Measurements from ENCODE around the gene NKX1-1. TPM values are rescaled to one million over a fixed set of nuclear protein-coding genes. Genes with fewer than 3 reads are reported as not detected.

The NKX1-1 gene
- total RNA-seq, 1 donor from 2014 or later, result not detected

DNA sequence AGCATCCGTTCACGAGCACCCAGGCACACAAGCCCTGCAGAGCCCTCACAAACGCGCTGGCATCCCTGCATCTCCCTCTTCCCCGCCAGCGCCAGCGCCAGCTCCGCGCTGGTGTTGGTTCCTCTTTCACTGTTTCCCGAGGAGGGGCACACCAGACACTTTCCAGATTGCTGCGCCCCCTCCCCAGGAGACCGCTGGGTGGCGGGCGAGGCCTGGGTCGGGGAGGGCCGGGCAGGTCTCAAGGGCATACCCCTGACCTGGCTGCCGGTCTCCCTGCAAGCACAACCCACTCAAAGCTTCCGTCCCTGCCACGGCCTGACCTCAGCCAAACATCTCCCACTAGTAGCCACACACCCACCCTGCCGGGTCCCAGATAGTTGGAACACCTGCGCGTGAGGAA, 2.2 kb upstream of the NKX1-1 start:
- Mint-ChIP-seq H3K9me3 (ENCODE audit: low read depth) (no peaks in the 10 kb centered on the region), H3K4me1 (ENCODE audit: low read depth) (no peaks in the 10 kb centered on the region), H3K36me3 (ENCODE audit: insufficient read depth) (peaks cover 4% of the 10 kb centered on the region), H3K27me3 (peaks cover 52% of the 10 kb centered on the region), H3K4me3 (ENCODE audit: low read depth) (no peak overlapping the region), H3K27ac (peak overlapping the region; percentile 8)
- TF ChIP-seq, protein P1, sequence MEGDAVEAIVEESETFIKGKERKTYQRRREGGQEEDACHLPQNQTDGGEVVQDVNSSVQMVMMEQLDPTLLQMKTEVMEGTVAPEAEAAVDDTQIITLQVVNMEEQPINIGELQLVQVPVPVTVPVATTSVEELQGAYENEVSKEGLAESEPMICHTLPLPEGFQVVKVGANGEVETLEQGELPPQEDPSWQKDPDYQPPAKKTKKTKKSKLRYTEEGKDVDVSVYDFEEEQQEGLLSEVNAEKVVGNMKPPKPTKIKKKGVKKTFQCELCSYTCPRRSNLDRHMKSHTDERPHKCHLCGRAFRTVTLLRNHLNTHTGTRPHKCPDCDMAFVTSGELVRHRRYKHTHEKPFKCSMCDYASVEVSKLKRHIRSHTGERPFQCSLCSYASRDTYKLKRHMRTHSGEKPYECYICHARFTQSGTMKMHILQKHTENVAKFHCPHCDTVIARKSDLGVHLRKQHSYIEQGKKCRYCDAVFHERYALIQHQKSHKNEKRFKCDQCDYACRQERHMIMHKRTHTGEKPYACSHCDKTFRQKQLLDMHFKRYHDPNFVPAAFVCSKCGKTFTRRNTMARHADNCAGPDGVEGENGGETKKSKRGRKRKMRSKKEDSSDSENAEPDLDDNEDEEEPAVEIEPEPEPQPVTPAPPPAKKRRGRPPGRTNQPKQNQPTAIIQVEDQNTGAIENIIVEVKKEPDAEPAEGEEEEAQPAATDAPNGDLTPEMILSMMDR (IDR thresholded peaks at IDR 0.05; ENCODE audit: unreplicated experiment), result no peak
- DNase-seq (ENCODE audit: low spot score, unreplicated experiment), result no peak

DNA sequence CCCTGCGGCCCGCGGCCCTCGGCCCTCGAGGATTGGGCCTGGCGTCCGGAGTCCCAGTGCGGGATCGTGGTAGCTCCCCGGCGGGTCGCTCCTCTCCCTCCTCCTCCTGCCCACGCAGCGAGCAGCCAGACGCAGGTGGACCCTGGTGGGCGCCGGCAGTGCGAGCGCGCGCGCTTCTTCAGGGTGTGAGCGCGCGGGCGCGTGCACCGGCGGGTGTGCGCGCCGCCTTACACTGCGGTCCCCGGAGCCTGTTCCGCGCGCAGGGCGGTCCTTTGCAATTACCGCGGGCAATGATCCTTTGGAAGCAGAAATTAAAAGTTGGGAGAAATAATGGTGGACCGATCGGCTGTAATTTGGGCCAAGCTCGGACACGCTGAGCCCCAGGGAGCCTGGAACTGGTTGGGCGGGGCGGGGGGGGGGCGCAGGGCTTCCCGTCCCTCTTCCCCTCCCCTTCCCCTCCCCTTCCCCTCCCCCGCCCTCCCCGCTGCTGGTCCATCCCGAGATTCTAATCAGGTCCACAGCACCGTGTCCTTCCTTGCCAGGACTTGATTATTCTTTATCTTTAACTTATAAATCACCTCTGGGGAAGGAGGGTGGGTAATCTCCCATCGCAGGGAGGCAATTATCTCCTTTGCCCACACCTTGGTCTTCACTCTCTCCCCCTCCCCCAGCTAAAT, 1.6 kb upstream of the NKX1-1 start:
- Mint-ChIP-seq H3K27me3 (peaks cover 46% of the 10 kb centered on the region), H3K9me3 (ENCODE audit: low read depth) (no peaks in the 10 kb centered on the region), H3K4me3 (ENCODE audit: low read depth) (no peak overlapping the region), H3K4me1 (ENCODE audit: low read depth) (no peaks in the 10 kb centered on the region), H3K27ac (no peak overlapping the region), H3K36me3 (ENCODE audit: insufficient read depth) (peaks cover 4% of the 10 kb centered on the region)
- TF ChIP-seq, protein P1 (IDR thresholded peaks at IDR 0.05; ENCODE audit: unreplicated experiment), result no peak
- DNase-seq (ENCODE audit: low spot score, unreplicated experiment), result no peak

DNA sequence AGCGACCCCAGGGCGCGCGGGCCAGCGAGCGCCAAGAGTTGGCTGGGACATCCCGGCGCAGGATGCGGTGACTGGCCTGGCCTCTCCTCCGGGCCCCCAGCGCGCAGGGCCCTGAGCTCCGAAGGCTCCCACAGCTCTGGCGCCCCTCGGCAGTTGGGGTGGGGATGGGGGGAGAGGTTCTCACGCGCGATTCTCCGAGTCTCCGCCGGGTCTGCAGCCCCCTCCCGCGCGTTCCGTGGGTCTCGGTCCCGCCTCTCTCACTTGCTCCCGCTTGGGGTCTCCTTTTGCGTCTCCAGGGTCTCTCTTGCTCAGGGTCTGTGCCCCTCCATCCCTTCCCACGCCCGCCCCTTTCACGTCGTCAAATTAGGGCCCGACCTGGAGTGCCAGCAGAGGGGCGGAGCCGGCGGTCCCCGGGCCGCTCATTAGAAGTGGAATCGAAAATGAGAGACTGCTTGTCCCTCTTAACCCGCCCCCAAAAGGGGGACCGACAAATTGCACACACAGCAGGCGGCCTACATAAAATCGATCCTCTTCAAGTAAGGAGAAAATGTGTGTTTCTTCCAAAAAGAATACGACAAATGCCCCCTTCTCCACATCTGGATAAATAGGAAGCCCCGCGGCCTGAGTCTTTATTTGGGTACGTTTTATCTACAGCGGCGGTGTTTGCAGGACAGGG, 877 bp upstream of the NKX1-1 start:
- H3K27ac Mint-ChIP-seq, result no peak overlapping the region
- no peak overlapping the region for H3K4me3 Mint-ChIP-seq (ENCODE audit: low read depth)
- TF ChIP-seq, protein P1 (IDR thresholded peaks at IDR 0.05; ENCODE audit: unreplicated experiment), result no peak
- no peaks in the 10 kb centered on the region for H3K4me1 Mint-ChIP-seq (ENCODE audit: low read depth)
- no peak for DNase-seq (ENCODE audit: low spot score, unreplicated experiment)
- H3K9me3 Mint-ChIP-seq (ENCODE audit: low read depth), result no peaks in the 10 kb centered on the region
- peaks cover 40% of the 10 kb centered on the region for H3K27me3 Mint-ChIP-seq
- H3K36me3 Mint-ChIP-seq (ENCODE audit: insufficient read depth), result peaks cover 4% of the 10 kb centered on the region

DNA sequence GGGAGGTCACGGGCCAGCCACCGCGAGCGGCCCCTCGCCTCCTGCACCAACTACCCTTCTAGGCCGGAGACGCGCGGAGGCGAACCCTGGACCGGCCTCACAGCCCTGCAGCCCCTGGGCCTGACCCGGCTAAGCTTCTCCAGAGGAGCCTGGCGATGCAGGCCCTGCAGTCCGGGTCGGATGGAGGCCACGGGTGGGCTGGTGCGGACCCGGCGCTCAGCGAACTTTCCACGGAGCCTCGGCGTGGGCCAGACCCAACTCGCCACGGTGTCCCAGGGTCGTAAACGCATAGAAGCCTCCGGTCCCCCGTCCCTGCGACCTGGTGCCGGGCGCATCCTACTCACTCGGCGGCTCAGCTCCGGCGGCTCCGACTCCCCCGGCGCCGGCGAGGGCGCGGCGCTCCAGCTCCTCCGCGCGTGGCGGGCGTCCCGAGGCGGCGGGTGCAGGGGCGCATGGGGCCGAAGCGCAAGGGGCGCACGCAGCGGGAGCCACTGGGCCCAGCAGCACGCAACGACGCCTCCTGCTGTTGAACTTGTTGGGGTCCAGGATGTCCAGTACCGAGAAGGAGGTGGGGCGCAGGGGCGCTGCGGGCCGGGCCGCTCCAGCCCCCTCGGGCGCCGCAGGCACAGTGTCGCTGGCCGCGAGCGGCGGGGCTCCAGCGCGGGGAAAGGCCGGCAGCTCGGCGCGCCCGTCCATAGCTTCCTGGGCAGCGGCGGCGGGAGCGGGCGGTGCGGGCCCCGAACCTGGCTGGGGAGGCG, 427 bp downstream of the NKX1-1 start:
- H3K27me3 Mint-ChIP-seq, result peaks cover 34% of the 10 kb centered on the region
- no peak overlapping the region for H3K4me3 Mint-ChIP-seq (ENCODE audit: low read depth)
- H3K36me3 Mint-ChIP-seq (ENCODE audit: insufficient read depth), result peaks cover 4% of the 10 kb centered on the region
- H3K9me3 Mint-ChIP-seq (ENCODE audit: low read depth), result no peaks in the 10 kb centered on the region
- no peaks in the 10 kb centered on the region for H3K4me1 Mint-ChIP-seq (ENCODE audit: low read depth)
- TF ChIP-seq, protein P1 (IDR thresholded peaks at IDR 0.05; ENCODE audit: unreplicated experiment), result no peak
- no peak overlapping the region for H3K27ac Mint-ChIP-seq
- DNase-seq (ENCODE audit: low spot score, unreplicated experiment), result no peak

DNA sequence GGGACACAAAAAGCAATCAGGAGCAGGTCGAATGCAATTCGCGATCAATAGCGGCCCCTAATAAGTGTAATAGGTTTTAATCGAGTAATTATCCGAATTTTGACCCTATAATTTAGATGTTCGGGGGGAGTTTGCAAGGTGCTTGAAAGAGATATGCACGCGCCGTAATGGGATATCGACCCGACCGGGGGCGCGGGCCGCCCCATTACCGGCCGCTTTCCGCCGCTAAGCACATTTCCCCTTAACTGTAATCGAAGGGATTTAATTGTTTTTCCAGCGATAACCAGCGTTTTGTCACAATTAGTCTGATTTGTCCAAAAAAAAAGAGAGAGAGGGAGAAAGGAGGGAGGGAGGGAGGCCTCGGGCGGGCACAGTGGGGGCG, 997 bp downstream of the NKX1-1 start:
- Mint-ChIP-seq H3K4me1 (ENCODE audit: low read depth) (no peaks in the 10 kb centered on the region), H3K27ac (no peak overlapping the region), H3K27me3 (peaks cover 28% of the 10 kb centered on the region), H3K9me3 (ENCODE audit: low read depth) (no peaks in the 10 kb centered on the region), H3K36me3 (ENCODE audit: insufficient read depth) (peaks cover 4% of the 10 kb centered on the region), H3K4me3 (ENCODE audit: low read depth) (no peak overlapping the region)
- no peak for DNase-seq (ENCODE audit: low spot score, unreplicated experiment)
- TF ChIP-seq, protein P1 (IDR thresholded peaks at IDR 0.05; ENCODE audit: unreplicated experiment), result no peak

Measured in progenitor cell of endocrine pancreas (in vitro differentiated cells).